ENCODE results near the gene MICU2.
"Not testable (repeated sequence)": the region's sequence is repeated elsewhere in the genome, so short reads cannot be mapped to it uniquely, and the experiment has no call there.

DNA sequence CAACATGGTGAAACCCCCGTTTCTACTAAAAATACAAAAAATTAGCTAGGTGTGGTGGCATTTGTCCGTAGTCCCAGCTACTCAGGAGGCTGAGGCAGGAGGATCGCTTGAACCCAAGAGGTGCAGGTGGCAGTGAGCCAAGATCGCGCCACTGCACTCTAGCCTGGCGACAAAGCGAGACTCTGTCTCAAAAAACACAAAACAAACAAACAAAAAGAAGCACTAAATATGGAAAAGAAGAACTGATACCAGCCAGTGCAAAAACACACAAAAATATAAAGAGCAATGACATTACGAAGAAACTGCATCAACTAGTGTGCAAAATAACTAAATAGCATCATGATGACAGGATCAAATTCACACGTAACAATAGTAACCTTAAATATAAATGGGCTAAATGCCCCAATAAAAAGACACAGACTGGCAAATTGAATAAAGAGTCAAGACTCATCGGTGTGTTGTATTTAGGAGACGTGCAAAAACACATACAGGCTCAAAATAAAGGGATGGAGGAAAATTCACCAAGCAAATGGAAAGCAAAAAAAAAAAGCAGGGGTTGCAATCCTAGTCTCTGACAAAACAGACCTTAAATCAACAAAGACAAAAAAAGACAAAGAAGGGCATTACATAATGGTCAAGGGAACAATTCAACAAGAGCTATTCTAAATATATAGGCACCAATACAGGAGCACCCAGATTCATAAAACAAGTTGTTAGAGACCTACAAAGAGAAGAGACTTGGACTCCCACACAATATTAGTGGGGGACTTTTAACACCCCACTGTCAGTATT is 13.1 kb downstream of the MICU2 start:
- TF ChIP-seq, protein P1, sequence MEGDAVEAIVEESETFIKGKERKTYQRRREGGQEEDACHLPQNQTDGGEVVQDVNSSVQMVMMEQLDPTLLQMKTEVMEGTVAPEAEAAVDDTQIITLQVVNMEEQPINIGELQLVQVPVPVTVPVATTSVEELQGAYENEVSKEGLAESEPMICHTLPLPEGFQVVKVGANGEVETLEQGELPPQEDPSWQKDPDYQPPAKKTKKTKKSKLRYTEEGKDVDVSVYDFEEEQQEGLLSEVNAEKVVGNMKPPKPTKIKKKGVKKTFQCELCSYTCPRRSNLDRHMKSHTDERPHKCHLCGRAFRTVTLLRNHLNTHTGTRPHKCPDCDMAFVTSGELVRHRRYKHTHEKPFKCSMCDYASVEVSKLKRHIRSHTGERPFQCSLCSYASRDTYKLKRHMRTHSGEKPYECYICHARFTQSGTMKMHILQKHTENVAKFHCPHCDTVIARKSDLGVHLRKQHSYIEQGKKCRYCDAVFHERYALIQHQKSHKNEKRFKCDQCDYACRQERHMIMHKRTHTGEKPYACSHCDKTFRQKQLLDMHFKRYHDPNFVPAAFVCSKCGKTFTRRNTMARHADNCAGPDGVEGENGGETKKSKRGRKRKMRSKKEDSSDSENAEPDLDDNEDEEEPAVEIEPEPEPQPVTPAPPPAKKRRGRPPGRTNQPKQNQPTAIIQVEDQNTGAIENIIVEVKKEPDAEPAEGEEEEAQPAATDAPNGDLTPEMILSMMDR (IDR thresholded peaks at IDR 0.05; ENCODE audit: low read depth, low read length) = not testable (repeated sequence)
- not testable (repeated sequence) for TF ChIP-seq EZH2phosphoT487 (IDR thresholded peaks at IDR 0.05; ENCODE audit: low read depth)
